Progenitor cell of endocrine pancreas (in vitro differentiated cells): Measurements from ENCODE around the gene SAPCD1. TPM values are rescaled to one million over a fixed set of nuclear protein-coding genes. Genes with fewer than 3 reads are reported as not detected.
A peak's percentile ranks its signal among the peaks of the same experiment; 100 is the strongest.

Experiments used
- DNase-seq: peaks from one replicate; pipeline ENCODE4 v3.0.0; 2021; ENCODE audit warnings: low spot score; ENCODE audit not compliant: unreplicated experiment
- H3K27ac Mint-ChIP-seq: 2 replicates; pipeline ENCODE4 v1.8.0; 2021; ENCODE audit warnings: mild to moderate bottlenecking, moderate library complexity, mixed read lengths
- H3K27me3 Mint-ChIP-seq: 2 replicates; pipeline ENCODE4 v1.8.0; 2021; ENCODE audit warnings: mixed read lengths
- H3K36me3 Mint-ChIP-seq: 2 replicates; pipeline ENCODE4 v1.8.0; 2022; ENCODE audit warnings: mixed read lengths; ENCODE audit not compliant: insufficient read depth
- H3K4me1 Mint-ChIP-seq: 2 replicates; pipeline ENCODE4 v1.8.0; 2021; ENCODE audit warnings: low read depth, mixed read lengths
- H3K4me3 Mint-ChIP-seq: 2 replicates; pipeline ENCODE4 v1.8.0; 2021; ENCODE audit warnings: low read depth, mild to moderate bottlenecking, moderate library complexity, mixed read lengths
- H3K9me3 Mint-ChIP-seq: 2 replicates; pipeline ENCODE4 v1.8.0; 2021; ENCODE audit warnings: low read depth, mixed read lengths
- total RNA-seq: library from RNA; stranded (reverse); gene quantifications from 2 replicates; pipeline ENCODE4 v1.2.1, GENCODE V29; 2021
- TF ChIP-seq, protein P1 (sequence below): fragments of 200-600 bp; sonication (generic); IDR thresholded peaks from one replicate; pipeline ENCODE4 v1.5.0; 2021; ENCODE audit warnings: antibody characterized with exemption, mild to moderate bottlenecking; ENCODE audit not compliant: unreplicated experiment

The SAPCD1 gene
- total RNA-seq, 1 donor from 2014 or later = 8.6 TPM

DNA sequence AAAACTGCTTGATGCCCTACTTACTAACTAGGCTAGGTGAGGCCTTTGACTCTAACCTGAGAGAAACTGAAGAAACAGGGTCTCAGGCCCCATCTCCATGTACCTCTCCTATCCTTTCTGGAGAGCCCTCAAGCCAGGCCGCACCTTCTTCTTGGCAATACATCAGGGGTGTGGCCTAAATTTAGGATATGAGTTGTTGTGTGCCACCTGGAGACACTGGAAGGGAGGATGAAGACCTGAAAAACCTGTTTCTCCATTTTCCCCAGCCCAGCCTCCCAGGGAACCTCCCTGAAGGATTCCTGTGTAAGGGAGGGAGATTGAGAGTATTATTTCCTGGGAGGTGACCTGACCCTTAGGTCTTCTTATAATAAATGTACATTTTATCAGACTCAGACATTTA lies 44.2 kb upstream of the SAPCD1 start:
- Mint-ChIP-seq H3K27ac (peak overlapping the region; percentile 65), H3K9me3 (no peaks in the 10 kb centered on the region), H3K4me1 (peaks cover 26% of the 10 kb centered on the region), H3K4me3 (no peak overlapping the region), H3K27me3 (peaks cover under 1% of the 10 kb centered on the region), H3K36me3 (no peaks in the 10 kb centered on the region)
- no peak for DNase-seq
- TF ChIP-seq, protein P1, sequence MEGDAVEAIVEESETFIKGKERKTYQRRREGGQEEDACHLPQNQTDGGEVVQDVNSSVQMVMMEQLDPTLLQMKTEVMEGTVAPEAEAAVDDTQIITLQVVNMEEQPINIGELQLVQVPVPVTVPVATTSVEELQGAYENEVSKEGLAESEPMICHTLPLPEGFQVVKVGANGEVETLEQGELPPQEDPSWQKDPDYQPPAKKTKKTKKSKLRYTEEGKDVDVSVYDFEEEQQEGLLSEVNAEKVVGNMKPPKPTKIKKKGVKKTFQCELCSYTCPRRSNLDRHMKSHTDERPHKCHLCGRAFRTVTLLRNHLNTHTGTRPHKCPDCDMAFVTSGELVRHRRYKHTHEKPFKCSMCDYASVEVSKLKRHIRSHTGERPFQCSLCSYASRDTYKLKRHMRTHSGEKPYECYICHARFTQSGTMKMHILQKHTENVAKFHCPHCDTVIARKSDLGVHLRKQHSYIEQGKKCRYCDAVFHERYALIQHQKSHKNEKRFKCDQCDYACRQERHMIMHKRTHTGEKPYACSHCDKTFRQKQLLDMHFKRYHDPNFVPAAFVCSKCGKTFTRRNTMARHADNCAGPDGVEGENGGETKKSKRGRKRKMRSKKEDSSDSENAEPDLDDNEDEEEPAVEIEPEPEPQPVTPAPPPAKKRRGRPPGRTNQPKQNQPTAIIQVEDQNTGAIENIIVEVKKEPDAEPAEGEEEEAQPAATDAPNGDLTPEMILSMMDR = no peak

DNA sequence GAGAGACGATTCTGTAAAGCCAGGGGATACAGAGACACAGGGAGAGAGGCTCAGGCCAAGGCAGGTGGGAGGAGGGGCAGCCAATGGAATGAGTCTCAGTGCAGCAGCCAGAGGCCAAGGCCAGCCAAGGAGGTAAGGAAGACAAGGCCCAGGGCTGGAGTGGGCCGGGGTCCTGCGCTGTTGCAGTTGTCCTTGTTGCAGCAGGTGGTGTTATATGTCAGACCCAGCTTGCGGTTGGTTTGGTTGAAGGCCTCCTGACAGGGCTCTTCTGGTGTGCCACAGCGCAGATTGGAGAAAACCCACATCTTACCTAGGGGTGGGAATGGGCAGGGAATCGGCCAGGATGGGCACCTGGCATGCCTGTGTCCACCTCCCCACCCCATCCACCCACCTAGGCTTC lies 43.5 kb upstream of the SAPCD1 start:
- H3K9me3 Mint-ChIP-seq = no peaks in the 10 kb centered on the region
- no peak overlapping the region for H3K4me3 Mint-ChIP-seq
- H3K27me3 Mint-ChIP-seq = no peaks in the 10 kb centered on the region
- peak overlapping the region; percentile 65 for H3K27ac Mint-ChIP-seq
- peaks cover 22% of the 10 kb centered on the region for H3K4me1 Mint-ChIP-seq
- DNase-seq = no peak
- peaks cover under 1% of the 10 kb centered on the region for H3K36me3 Mint-ChIP-seq
- TF ChIP-seq, protein P1 = no peak

DNA sequence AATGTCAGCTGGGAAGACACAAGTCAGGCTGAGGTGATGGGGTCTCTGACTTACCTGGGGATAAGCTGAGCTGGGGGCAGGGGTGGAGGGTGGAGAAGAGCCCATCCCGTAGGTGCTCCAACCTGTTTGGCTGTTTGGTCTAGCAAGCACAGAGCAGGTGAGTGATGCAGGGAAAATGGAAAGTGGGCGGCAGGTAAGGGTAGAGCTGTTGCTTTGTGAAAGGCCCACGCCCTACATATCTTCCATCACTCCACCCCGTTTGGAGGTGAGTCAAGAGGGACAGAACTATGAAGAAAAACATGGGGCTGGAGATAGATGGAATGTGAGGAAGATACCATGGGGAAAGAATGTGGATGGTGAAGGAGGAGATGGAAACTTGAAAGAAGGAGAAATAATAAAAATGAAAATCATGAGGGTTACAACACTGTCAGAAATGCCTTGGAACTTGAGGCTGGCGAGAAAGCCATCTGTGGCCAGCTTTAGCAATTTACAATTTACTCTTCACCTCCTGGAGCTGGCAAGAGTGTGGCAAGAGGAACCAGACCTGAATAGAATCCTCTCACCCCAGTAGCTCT lies 42.2 kb upstream of the SAPCD1 start:
- H3K27ac Mint-ChIP-seq = no peak overlapping the region
- H3K27me3 Mint-ChIP-seq = no peaks in the 10 kb centered on the region
- H3K4me1 Mint-ChIP-seq = peaks cover 17% of the 10 kb centered on the region
- H3K4me3 Mint-ChIP-seq = no peak overlapping the region
- no peaks in the 10 kb centered on the region for H3K9me3 Mint-ChIP-seq
- TF ChIP-seq, protein P1 = no peak
- H3K36me3 Mint-ChIP-seq = peaks cover 7% of the 10 kb centered on the region
- DNase-seq = no peak

DNA sequence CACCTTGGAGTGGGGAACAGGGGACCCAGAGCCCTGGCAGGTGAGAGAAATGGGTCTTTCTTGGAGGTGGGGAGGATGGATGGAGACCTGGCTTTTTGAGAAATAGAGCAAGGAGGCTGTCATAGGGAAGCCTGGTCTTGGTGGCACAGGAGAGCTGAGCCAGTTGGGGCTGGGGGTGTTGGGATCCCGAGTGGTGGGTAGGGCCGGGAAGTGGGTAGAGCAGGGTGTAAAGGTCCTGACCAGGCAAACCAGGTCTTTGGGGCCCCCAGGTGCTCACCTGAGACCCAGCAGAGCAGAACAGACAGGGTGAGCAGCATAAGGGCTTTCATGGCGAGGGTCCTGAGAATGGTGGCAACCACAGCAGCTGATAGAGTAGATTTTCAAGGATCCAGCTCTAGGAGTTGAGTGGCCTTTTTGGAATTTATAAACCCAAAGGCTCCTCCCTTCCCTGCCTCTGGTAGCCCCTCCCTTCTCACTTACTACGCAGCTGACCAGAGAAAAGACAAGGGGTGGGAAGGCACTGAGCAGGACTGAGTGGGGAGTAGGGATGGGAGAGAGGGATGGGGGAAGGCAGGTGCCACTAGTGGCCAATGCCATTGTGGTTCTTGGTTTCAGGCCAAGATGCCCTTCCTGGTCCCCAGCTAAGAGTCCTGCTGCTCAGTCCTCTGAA lies 41.0 kb upstream of the SAPCD1 start, which contains the start of gene LY6G6C:
Gene LY6G6C (minus strand): TSS at position 396 of the 670 bp plus-strand sequence. CDS start 67 bp downstream, at position 329.
- H3K4me3 Mint-ChIP-seq = no peak within 1 kb of the TSS
- TF ChIP-seq, protein P1 = no peak
- no peaks in the 10 kb centered on the region for H3K9me3 Mint-ChIP-seq
- H3K27me3 Mint-ChIP-seq = no peaks in the 10 kb centered on the region
- DNase-seq = no peak
- peaks cover 15% of the 10 kb centered on the region for H3K36me3 Mint-ChIP-seq
- H3K27ac Mint-ChIP-seq = no peak within 1 kb of the TSS
- H3K4me1 Mint-ChIP-seq = peaks cover 17% of the 10 kb centered on the region

DNA sequence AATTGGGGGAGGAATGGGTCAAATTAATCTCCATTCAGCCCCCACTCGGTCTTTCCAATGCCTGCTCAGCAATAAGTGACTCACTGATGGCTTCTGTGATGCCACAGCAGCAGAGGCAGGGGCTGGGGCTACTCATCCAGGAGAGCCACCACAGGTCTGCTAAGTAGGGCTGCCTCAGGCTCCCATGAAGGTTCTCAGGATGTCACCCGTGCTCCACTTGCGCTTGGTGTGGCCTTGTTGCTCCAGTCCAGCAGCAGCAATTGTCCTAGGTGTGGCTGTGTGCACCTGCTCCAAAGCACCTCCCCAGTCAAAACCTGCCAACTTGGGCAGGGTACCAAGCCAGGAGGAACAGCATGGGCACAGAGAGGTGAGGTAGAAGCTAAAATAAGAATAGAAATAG lies 40.3 kb upstream of the SAPCD1 start:
- Mint-ChIP-seq H3K27me3 (no peaks in the 10 kb centered on the region), H3K4me1 (peaks cover 17% of the 10 kb centered on the region), H3K4me3 (no peak overlapping the region), H3K36me3 (peaks cover 21% of the 10 kb centered on the region), H3K9me3 (no peaks in the 10 kb centered on the region), H3K27ac (no peak overlapping the region)
- TF ChIP-seq, protein P1 = no peak
- no peak for DNase-seq
